ENCODE measurements around the gene STPG2.

The STPG2 gene

DNA sequence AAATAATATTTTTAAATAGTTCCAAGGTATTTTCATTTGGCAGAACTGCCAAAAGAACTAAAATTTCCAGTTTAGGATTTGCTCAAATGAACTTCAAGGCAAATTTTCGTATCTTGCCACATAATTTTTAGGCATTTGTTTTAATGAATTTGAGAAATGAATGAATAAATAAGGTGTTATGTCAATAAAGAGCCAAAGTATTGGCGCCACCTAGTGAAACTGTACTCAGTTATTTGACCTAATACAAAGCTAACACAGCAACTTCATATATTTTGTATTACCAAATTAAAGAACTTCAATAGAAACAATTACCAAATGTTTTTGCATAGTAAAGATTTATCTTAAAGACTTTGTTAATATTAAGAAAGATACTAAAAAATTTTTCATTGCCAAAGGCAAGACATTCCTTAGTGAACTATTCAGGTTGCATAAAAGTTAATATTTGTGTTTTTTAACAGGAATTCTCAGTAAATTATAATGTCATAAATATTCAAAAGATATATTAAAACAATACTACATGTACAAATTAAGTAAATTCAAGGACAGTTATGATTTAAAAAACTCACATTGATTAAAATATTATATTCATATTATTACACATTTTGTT is 50.3 kb downstream of the STPG2 start:
- DNase-seq, result no peak

- DNase-seq, result no peak
These were observed 61.3 kb downstream of the STPG2 start for GRCh38 chr4:98081936-98082335.

GRCh38 chr4:98068495-98068894 is 74.8 kb downstream of the STPG2 start:
- no peak for DNase-seq

DNA sequence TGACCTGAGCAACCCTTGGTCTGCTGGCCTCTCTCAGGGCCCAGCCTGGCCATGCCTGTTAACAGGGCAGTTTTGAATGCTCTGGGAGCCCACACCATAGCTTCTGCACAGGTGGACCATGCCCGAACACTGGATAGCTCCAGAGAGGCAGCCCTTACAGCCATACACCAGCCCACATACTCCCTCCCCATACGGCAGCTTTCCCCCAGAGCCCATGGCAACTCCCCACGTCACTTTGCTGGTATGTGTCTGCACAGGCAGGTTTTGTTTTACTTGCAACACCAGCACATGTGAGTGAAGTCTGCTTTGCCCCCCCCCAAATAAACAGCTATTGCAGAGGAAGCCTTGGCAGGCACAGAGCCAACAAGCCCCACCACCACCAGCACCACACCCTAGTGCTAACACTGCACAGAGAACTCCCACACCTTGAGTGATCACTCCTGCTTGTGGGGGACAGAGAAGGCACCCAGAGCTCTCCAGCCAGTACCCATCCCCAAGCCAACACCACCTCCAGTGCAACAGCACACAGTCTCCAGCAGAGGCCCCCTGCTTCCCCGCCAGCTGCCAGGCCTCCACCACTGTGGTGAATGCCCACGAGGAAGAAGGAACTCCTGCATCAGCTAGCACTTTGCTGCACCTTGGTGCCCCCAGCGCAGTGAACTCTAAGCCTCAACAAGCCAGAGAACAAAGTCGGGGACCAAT is 87.3 kb downstream of the STPG2 start:
- no peak for DNase-seq

DNA sequence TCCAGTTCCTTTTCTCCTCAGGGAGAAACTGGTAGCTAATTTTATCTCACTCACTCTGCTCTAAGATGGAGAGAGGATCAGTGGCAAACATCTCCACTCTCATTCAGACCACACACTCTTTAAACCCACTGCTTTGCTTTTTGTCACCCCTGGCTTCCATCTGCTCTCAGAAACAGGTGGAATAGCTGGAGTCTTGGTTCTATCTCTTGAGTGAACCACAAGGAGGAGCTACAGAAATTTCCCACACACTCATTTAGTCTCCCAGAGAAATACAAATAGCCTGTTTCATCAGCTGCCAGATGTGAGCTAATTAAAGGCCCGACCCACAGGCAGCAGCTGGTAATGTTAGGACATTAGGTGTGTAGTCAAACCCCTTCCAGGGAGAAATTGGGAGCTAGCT is 96.6 kb downstream of the STPG2 start:
- DNase-seq, result no peak

DNA sequence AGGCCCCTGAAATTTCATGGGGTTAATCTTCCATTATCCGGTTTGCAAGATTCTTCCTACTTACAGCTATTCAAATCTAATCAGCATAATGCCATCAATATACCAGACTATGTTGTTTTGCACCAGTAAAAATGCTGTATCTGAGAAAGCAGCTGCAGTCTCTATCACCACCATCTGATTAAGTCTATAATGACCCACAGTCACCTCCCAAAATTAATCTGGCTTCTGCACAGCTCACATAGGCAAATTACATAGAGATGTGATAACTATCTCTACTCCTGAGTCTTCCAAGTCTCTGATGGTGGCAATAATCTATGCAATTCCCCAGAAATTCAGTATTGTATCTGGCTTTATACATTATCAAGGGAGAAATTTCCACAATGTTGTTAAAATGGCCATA is 113.2 kb downstream of the STPG2 start:
- no peak for DNase-seq

DNA sequence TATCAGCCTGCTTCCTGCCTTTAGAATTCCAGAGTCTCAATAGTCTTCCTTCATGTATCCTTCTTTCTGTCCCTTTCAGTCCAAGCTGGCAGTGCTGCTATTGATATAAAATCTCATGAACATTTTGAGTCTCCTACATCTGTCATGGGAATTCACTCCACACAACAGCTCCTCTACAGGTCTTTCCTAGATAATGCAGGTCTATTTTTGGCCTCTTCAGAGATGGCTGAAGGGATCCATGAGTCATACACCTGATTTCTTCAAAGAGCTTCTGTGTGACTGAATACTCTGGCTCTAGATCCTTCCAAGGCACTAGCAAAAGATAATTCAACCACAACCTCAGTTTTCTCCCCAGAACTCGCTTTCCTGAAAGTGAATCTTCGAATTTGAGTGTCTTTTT is 115.4 kb downstream of the STPG2 start:
- DNase-seq, result no peak

DNA sequence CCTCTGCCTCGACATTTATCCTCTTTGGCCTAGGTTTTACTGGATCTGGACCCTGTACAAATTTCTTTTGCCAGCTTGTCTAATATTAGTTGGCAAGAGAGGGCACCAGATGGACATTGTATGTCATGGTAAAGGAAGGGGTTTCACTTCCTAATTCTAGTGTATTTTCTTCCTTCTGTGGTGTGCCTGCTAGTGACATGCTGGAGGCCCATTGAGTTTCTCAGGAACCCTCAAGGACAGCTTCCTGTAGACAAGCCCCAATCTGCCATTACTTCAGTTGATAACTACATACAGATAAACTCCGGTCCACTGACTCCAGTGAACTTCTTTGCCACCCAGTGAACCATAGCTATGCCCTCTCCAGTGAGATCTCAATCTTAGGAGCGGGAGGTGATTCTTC is 116.9 kb downstream of the STPG2 start:
- no peak for DNase-seq

DNA sequence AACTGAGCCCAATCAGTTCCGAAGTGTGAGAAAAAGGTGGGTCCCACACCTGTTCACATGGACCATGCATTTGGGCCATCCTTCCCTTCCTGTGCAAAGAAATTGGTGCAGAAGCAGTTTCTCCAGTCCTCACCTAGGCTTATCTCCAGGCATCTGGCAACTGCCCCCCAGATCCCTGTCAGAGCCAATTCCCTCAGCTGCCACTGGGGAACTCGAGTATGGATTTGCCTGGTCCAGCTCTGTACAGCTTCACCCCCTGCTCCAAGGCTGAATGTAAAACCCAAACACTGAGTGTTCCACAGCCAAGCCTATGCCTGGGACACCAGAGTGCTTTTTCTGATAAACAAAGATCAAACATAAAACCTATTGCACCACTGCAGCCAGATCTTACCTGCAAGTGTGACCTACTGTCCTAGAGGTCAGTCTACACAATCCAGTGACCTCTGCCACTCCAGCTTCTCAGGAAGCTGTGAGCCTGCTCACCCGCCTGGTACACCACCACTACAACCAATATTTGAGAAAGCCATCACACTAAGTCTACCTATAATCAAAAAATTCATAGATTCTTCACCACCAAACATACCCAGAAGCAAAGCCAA is 136.4 kb downstream of the STPG2 start:
- DNase-seq, result no peak

- no peak for DNase-seq
These were observed 137.2 kb downstream of the STPG2 start for GRCh38 chr4:98006060-98006459.

GRCh38 chr4:98000940-98001339 is 142.3 kb downstream of the STPG2 start:
- no peak for DNase-seq

GRCh38 chr4:97998203-97998602 is 145.1 kb downstream of the STPG2 start:
- DNase-seq, result no peak

DNA sequence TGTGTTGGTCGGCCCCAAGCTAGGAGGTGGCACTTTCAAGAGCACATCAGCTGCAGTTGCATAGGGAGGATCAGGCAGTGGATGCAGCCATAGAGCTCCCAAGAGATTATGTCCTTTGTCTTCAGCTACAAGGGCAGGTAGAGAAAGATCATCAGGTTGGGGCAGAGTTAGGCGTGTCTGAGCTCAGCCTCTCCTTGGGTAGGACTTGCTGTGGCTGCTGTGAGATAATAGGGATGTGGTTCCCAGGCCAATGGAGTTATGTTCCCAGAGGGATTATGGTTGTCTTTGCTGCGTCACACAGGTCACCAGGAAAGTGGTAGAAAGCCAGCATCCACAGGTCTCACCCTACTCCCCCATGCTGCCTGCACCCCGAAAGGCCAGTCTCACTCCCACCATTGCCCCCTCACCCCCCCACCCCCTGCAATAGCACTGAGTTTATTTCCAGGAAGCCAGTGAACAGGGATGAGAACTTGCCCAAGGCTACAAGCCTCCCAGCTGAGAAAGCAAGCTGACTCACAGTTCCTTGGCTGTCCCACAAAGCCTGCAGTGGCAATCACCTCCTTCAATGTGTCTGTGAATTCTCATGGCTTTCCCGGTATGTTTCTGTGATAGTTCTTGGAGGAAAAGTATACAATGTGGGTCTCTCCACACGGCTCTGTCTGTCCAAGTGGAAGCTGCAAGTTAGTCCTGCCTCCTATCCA is 148.4 kb downstream of the STPG2 start:
- DNase-seq, result no peak

- no peak for DNase-seq
These were observed 152.9 kb downstream of the STPG2 start for GRCh38 chr4:97990409-97990808.

- peak; percentile 6 for DNase-seq
These were observed 156.1 kb downstream of the STPG2 start for GRCh38 chr4:97987019-97987648.

DNA sequence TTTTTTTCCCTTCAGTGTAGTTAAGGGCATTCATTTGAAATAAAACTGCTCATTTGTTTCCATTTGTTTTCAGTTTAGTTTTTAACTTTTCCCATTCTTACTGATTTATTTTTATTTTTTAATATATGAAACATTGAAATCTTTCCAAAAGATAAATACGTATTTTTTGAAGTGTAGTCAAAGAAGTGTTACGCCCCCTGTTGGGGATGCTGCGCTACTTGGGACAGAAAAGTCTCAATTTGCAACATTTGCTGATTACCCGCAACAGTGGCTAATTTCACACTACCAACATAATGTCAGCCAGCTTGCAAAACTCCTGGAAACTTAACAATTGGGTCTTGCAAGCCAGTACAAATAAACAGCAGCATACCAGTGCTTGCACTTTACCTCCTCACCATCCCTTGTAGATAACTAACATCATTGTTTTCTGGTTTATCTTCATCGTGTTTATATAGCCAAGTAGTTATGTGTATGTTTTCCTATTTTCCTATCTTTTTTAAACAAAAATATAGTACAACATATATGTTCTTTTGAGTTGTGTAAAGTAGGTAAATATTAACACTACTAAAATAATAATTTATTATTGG is 158.6 kb downstream of the STPG2 start:
- no peak for DNase-seq

DNA sequence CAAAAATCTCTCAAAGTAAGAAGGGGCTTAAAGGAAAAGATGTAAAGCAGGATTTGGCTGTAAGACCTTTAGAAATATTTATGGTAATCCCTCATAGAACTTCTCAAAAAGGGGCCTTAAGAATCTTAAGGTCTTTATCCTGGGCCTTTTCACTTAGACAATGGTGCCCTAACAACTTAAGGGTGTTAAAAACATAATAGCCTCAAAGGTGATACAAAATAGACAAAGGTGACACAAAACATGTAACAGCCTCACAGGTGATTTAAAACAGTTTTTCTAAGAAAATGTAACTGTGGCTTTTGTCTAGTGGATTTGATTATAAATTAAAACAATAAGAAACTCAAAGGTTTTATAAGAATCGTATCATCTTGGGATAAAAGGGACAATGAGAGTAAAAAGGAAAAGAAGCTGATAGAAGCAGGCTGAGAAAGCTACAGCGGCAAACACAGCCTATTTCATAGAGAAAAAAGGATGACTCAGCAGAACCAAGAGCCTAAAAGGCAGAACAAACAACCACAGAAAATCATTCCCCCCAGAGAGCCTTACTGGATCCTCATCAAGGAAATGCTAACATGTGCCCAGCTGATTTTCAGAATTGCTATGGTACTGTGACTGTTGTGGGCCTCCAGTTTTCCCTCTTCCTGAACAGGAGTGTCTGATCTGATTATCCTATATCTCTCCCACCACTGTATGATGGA is 164.3 kb downstream of the STPG2 start:
- no peak for DNase-seq

- no peak for DNase-seq
These were observed 189.9 kb downstream of the STPG2 start for GRCh38 chr4:97953171-97953941.

DNA sequence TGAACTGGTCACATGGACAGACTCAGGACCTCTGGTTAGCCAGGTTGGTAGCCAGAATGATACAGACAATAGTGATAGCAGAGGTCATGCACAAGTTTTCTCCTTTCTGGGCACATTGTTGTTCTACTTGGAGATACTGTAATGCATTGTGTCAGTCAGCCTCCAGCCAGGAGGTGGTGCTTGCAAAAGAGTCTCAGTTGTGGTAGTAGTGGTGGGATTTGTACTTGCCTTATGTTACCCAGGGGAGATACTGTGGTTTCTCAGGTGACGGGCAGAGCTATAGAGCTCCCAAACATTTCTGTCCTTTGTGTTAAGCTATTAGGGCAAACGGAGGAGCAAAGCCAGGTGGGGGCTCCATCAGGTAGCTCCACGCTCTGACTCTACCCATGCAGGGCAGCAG is 190.5 kb downstream of the STPG2 start:
- DNase-seq, result no peak

DNA sequence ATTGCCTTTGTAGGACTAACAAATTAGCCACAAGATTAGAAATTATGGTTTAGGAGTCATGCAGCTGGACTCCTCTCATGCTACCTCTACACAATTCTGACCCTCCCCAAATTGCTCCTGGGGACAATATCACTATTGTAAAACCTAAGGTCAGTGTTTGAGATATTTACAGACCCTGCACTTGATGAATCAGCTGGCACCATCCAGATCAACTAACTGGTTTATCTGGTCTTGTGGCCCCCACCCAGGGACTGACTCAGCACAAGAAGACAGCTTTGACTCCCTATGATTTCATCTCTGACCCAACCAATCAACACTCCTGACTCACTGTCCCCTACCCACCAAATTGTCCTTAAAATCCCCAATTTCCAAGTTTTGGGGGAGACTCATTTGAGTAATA is 192.4 kb downstream of the STPG2 start:
- no peak for DNase-seq

GRCh38 chr4:97942951-97943350 is 200.3 kb downstream of the STPG2 start:
- no peak for DNase-seq

DNA sequence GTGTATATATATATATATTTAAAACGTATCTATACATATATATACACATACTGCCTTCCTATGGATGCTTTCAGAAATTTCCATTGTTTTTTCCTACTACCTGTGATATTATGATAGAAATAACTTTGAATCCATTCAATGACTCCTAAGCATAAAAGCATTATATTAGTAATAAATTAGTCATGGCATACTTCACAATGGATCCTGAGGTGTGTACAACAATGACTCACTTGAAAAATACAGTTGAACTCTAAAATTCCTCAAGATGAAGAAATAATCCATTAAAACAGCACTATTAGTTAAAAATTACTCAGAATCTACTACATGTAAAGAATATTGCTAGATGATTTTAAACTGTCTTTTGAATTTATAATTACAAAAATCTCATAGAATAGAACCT is 201.1 kb downstream of the STPG2 start:
- DNase-seq, result no peak
